Activated T-helper 2 cell treated with anti-CD3 and anti-CD28 coated beads, Interferon-gamma antibody, Interleukin-2, Interleukin-4, amounts not matched to agents 10 μg/mL and 5 μg/mL and 100 μg/mL, durations not matched to agents 14 hours and 24 hours and 36 hours (primary cell): ENCODE data around the gene B4GALT6. TPM values are rescaled to one million over a fixed set of nuclear protein-coding genes. Genes with fewer than 3 reads are reported as not detected.
A peak's percentile ranks its signal among the peaks of the same experiment; 100 is the strongest.

Source experiments
- DNase-seq: peaks from one replicate; pipeline ENCODE4 v3.0.0; 2021; ENCODE audit warnings: low spot score
- H3K27ac Mint-ChIP-seq: one replicate; pipeline ENCODE4 v1.8.0; 2021; ENCODE audit warnings: mixed read lengths
- H3K27me3 Mint-ChIP-seq: one replicate; pipeline ENCODE4 v1.8.0; 2021; ENCODE audit warnings: low read depth, mixed read lengths
- H3K36me3 Mint-ChIP-seq: one replicate; pipeline ENCODE4 v1.8.0; 2021; ENCODE audit warnings: low read depth, mixed read lengths
- H3K4me1 Mint-ChIP-seq: one replicate; pipeline ENCODE4 v1.8.0; 2021; ENCODE audit warnings: low read depth, mixed read lengths
- H3K4me3 Mint-ChIP-seq: one replicate; pipeline ENCODE4 v1.8.0; 2021; ENCODE audit warnings: low read depth, mild to moderate bottlenecking, moderate library complexity, mixed read lengths
- H3K9me3 Mint-ChIP-seq: one replicate; pipeline ENCODE4 v1.8.0; 2021; ENCODE audit warnings: mixed read lengths
- intact Hi-C: fragments of 100-400 bp; cut with micrococcal nuclease; formaldehyde crosslinking; loops from one replicate; pipeline ENCODE4 v1.15.1; 2023
- total RNA-seq: library from RNA; stranded (reverse); gene quantifications from 2 replicates; pipeline ENCODE4 v1.2.3, GENCODE V29; 2022

The B4GALT6 gene
- total RNA-seq, 1 donor from 2014 or later, result 4.2 TPM

DNA sequence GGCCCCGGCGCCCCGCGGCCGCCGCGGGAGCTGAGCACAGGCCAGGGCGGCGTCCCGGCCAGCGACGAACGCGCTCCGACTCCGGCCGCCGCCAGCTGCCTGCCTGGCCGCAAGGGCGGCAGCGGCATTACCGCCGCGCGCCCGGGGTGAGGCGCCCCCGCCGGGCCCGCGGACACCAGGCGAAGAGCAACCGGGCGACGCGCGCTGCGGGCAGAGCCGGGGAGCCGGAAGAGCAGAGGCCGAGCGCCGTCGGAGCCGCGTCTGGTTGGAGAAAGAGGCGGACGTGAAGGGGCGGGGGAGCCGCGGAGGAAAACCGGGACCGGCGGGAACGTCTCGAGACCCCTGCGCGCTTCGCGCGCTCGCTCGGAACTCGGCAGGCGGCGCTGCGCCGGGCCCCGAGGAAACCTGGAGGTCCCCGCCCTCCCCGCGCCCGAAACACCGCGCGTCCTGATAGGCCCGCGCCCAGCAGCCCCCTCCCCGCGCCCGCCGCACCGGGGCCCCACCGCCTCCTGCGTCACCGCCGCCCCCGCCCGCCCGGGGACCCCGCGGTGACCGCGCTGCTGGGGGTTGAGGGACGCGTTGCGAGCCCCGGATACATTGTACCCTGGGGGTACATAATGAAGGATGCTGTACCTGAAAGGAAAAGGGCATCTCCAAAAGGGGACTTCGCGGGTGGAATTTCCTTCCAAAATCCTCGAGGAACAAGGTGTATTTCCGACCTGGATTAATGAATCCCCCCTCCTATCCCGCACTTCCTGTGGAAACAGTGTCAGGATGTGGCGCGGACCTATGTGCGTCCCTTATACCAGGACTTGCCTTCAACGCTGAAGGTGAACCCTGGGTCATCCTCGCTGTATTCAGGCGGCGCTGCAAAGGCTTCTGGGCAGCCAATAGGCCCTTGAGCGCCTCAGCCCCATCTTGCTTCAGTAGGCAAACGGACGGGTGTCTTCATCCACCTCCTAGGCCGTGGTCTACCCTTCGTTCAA lies 1.0 kb upstream of the B4GALT6 start:
- H3K27me3 Mint-ChIP-seq, result peaks cover 47% of the 10 kb centered on the region

DNA sequence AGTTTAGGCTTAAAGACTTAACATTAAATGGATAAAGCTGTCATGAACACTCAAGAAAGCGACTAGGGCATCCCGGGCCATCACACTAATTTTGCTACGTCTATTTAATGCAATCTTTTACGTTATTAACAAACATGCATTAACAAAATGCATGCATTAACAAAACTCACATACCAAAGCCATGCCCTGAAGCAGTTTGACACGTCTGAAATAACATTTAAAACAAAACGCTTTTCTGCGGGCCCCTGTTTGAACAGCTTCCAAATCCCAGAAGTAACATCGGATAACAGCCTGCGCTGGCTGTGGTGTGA lies 458 bp downstream of the B4GALT6 start:
- Mint-ChIP-seq H3K9me3 (no peaks in the 10 kb centered on the region), H3K4me3 (peak overlapping the region; percentile 89), H3K27ac (peak overlapping the region; percentile 33), H3K4me1 (peaks cover 26% of the 10 kb centered on the region), H3K27me3 (peaks cover 58% of the 10 kb centered on the region), H3K36me3 (no peaks in the 10 kb centered on the region)
- intact Hi-C loops, result loop anchor here (2.0 to 5.0 kb wide), 2 partner anchors 25 to 37 kb away; no protein-coding TSS in a partner anchor
- no peak for DNase-seq

More for the DNA sequence above, 1.0 kb upstream of the B4GALT6 start:
- Mint-ChIP-seq H3K9me3 (no peaks in the 10 kb centered on the region), H3K36me3 (no peaks in the 10 kb centered on the region), H3K4me3 (peak overlapping the region; percentile 82), H3K27ac (peak overlapping the region; percentile 66), H3K4me1 (peaks cover 23% of the 10 kb centered on the region)
- DNase-seq, result peak; percentile 52
- intact Hi-C loops, result loop anchor here (2.0 kb wide), 1 partner anchor 27 kb away; no protein-coding TSS in a partner anchor

DNA sequence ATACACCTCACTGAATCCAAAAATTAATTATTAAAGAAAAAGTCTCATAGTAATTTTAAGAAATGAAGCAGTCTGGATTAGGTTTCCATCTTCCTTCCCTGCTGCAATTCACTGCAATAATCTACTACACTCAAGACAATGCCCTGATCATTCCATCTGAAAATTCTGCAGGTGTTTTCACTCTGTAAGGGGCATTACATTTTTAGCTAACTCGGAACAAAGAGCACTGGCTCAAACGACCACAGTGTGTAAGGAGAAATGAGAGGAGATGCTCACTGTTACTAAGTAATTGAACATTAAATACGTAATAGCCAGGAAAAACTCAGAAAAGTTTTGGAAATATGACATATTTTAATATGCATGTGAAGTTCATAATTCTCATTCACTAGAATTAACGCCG lies 1.3 kb downstream of the B4GALT6 start:
- intact Hi-C loops, result loop anchor here (5.0 kb wide), 1 partner anchor 36 kb away; no protein-coding TSS in a partner anchor
- no peak for DNase-seq
- Mint-ChIP-seq H3K4me3 (peak overlapping the region; percentile 26), H3K27ac (no peak overlapping the region), H3K27me3 (peaks cover 63% of the 10 kb centered on the region), H3K9me3 (no peaks in the 10 kb centered on the region), H3K4me1 (peaks cover 23% of the 10 kb centered on the region), H3K36me3 (no peaks in the 10 kb centered on the region)

DNA sequence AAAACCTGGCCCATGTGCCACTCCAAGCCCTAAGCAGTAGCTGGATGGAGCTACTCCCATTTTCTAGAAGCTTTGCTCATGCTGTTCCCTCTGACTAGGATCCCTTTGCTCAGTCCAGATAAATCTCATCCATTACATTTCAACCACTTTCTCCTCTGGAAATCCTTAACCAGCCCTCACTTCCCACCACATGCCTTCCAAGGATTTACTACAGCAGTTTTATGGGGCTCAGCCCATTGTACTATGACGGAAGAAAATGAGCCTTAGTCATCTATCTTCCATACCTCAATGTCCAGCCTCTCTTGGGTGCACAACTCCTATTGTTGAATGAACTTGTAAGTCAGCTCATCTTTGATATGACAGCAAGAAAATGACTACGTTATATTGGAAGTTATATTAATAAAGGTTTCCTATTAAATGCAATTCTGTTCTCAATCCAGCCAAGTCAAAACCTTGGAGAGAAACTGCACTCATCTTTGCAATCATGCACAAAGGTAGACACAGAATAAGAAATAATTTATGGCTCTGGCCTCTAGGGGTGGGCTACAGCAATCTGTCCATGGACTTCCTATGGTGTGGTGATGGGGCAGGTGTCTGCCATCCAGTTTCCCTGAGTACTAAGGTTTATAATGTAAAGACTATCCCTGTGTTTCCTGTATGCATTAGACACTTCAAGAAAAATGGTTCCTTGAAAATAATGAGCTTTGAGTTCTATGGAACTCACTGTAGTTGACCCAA lies 3.4 kb downstream of the B4GALT6 start:
- Mint-ChIP-seq H3K36me3 (no peaks in the 10 kb centered on the region), H3K9me3 (no peaks in the 10 kb centered on the region), H3K27ac (no peak overlapping the region), H3K4me3 (no peak overlapping the region), H3K4me1 (peaks cover 13% of the 10 kb centered on the region), H3K27me3 (peaks cover 57% of the 10 kb centered on the region)
- DNase-seq, result no peak
- intact Hi-C loops, result loop anchor here (5.0 kb wide), 1 partner anchor 34 kb away; no protein-coding TSS in a partner anchor

GRCh38 chr18:31680433-31680811 lies 4.0 kb downstream of the B4GALT6 start:
- Mint-ChIP-seq H3K4me3 (no peak overlapping the region), H3K27me3 (peaks cover 58% of the 10 kb centered on the region), H3K4me1 (peaks cover 10% of the 10 kb centered on the region), H3K36me3 (no peaks in the 10 kb centered on the region), H3K9me3 (no peaks in the 10 kb centered on the region), H3K27ac (no peak overlapping the region)
- intact Hi-C loops, result loop anchor here (5.0 kb wide), 1 partner anchor 33 kb away; no protein-coding TSS in a partner anchor
- DNase-seq, result no peak

DNA sequence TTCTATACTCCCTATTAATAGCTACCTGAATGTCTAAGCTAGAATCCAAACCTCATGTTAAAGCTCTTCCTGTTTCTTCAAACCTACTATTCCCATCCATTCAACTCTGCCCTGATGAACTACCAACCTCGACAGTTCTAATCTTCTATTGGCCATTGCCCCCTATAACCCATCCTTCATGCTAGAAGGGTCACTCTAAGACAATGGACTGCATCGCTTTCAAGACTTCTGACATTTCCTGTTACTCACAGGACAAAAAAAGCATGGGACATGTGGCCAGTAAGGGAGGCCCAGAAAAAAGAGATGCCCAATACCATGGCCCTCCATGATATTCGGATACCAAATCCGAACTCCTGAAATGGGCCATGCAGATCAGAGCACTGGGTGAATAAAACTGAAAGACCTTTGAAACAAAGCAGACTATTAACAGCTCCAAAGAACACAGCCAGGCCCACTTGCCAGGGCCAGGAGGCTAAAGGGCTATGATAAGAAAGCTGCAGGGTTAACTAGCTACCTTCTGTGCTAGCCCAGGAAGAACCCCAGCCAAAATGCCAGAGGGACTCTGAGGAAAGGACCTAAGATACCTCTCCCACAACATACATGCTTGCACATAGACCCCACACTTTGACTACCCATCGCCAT lies 4.5 kb downstream of the B4GALT6 start:
- H3K4me1 Mint-ChIP-seq, result peaks cover 10% of the 10 kb centered on the region
- DNase-seq, result no peak
- H3K27ac Mint-ChIP-seq, result no peak overlapping the region
- peaks cover 63% of the 10 kb centered on the region for H3K27me3 Mint-ChIP-seq
- no peaks in the 10 kb centered on the region for H3K9me3 Mint-ChIP-seq
- intact Hi-C loops, result loop anchor here (1.0 to 5.0 kb wide), 2 partner anchors 21 to 33 kb away; no protein-coding TSS in a partner anchor
- no peak overlapping the region for H3K4me3 Mint-ChIP-seq
- no peaks in the 10 kb centered on the region for H3K36me3 Mint-ChIP-seq

- Mint-ChIP-seq H3K9me3 (no peaks in the 10 kb centered on the region), H3K36me3 (no peaks in the 10 kb centered on the region), H3K27me3 (peaks cover 63% of the 10 kb centered on the region), H3K4me3 (no peak overlapping the region), H3K27ac (no peak overlapping the region), H3K4me1 (peaks cover 10% of the 10 kb centered on the region)
- DNase-seq, result no peak
- intact Hi-C loops, result loop anchor here (1.0 kb wide), 1 partner anchor 20 kb away; no protein-coding TSS in a partner anchor
These were observed 5.1 kb downstream of the B4GALT6 start for GRCh38 chr18:31679133-31679742.

DNA sequence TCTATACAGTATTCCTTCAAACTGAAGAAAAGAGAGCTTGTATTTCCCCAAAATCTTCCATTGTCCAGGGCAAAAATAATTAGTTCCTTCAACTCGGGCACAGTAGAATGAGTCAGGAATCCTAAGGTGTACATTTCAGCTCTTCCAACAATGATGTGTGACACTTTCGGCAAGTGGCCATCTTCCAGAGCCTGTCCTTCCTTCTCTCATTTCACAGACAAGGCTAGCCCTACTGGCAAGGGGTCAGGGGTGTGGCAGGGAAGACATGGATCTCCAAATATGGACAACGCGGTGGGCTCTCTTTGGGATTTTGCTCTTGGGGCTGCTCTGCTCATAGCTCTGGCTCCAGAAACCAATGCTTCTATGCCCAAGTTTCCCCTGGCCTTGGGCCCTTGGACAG lies 6.0 kb downstream of the B4GALT6 start:
- Mint-ChIP-seq H3K27ac (no peak overlapping the region), H3K4me3 (no peak overlapping the region), H3K9me3 (no peaks in the 10 kb centered on the region), H3K4me1 (peaks cover 6% of the 10 kb centered on the region), H3K27me3 (peaks cover 55% of the 10 kb centered on the region), H3K36me3 (no peaks in the 10 kb centered on the region)
- intact Hi-C loops, result no loop called here
- DNase-seq, result no peak

GRCh38 chr18:31677592-31677991 lies 6.8 kb downstream of the B4GALT6 start:
- Mint-ChIP-seq H3K4me1 (peaks cover 3% of the 10 kb centered on the region), H3K4me3 (no peak overlapping the region), H3K36me3 (no peaks in the 10 kb centered on the region), H3K27me3 (peaks cover 47% of the 10 kb centered on the region), H3K27ac (no peak overlapping the region), H3K9me3 (no peaks in the 10 kb centered on the region)
- DNase-seq, result no peak
- intact Hi-C loops, result no loop called here

GRCh38 chr18:31675404-31675803 lies 9.0 kb downstream of the B4GALT6 start:
- H3K27me3 Mint-ChIP-seq, result peaks cover 34% of the 10 kb centered on the region
- no peak overlapping the region for H3K27ac Mint-ChIP-seq
- H3K36me3 Mint-ChIP-seq, result no peaks in the 10 kb centered on the region
- H3K4me1 Mint-ChIP-seq, result peaks cover 3% of the 10 kb centered on the region
- no peak overlapping the region for H3K4me3 Mint-ChIP-seq
- intact Hi-C loops, result no loop called here
- DNase-seq, result no peak
- H3K9me3 Mint-ChIP-seq, result no peaks in the 10 kb centered on the region

GRCh38 chr18:31672628-31673135 lies 11.7 kb downstream of the B4GALT6 start:
- intact Hi-C loops, result no loop called here
- Mint-ChIP-seq H3K36me3 (no peaks in the 10 kb centered on the region), H3K9me3 (no peaks in the 10 kb centered on the region), H3K4me1 (no peaks in the 10 kb centered on the region), H3K27me3 (peaks cover 16% of the 10 kb centered on the region), H3K27ac (no peak overlapping the region), H3K4me3 (no peak overlapping the region)
- no peak for DNase-seq

GRCh38 chr18:31671951-31672350 lies 12.4 kb downstream of the B4GALT6 start:
- no peaks in the 10 kb centered on the region for H3K9me3 Mint-ChIP-seq
- H3K36me3 Mint-ChIP-seq, result no peaks in the 10 kb centered on the region
- no peak for DNase-seq
- H3K27ac Mint-ChIP-seq, result no peak overlapping the region
- H3K4me1 Mint-ChIP-seq, result no peaks in the 10 kb centered on the region
- peaks cover 14% of the 10 kb centered on the region for H3K27me3 Mint-ChIP-seq
- H3K4me3 Mint-ChIP-seq, result no peak overlapping the region
- intact Hi-C loops, result no loop called here
